HG03439 (cell line): ENCODE data around the gene TAF1B.
A peak's percentile ranks its signal among the peaks of the same experiment; 100 is the strongest.

ENCODE experiments used
- ATAC-seq: cut with Tn5 transposase; IDR thresholded peaks from one replicate; pipeline ENCODE4 v1.9.1; 2021; ENCODE audit warnings: mild to moderate bottlenecking, moderate library complexity; ENCODE audit not compliant: unreplicated experiment

TAF1B gene

GRCh38 chr2:9843229-9844035, at the start of gene TAF1B:
TAF1B (plus strand) TSS chr2:9843474; CDS start chr2:9843542, 68 bp downstream.
- peak; percentile 78 for ATAC-seq

GRCh38 chr2:9793918-9794717, 49.2 kb upstream of the TAF1B start:
- no peak for ATAC-seq

- ATAC-seq: no peak
These were observed 48.2 kb upstream of the TAF1B start for GRCh38 chr2:9795071-9795470.

GRCh38 chr2:9796056-9797010, 46.9 kb upstream of the TAF1B start:
- ATAC-seq: no peak

GRCh38 chr2:9797086-9797485, 46.2 kb upstream of the TAF1B start:
- no peak for ATAC-seq

GRCh38 chr2:9797681-9798556, 45.4 kb upstream of the TAF1B start:
- no peak for ATAC-seq

- no peak for ATAC-seq
These were observed 44.2 kb upstream of the TAF1B start for GRCh38 chr2:9799011-9799596.

GRCh38 chr2:9799729-9800632, 43.3 kb upstream of the TAF1B start:
- ATAC-seq: peak; percentile 74

- no peak for ATAC-seq
These were observed 42.7 kb upstream of the TAF1B start for GRCh38 chr2:9800639-9800974.

- ATAC-seq: no peak
These were observed 42.1 kb upstream of the TAF1B start for GRCh38 chr2:9800975-9801726.

- no peak for ATAC-seq
These were observed 40.7 kb upstream of the TAF1B start for GRCh38 chr2:9802576-9802993.

GRCh38 chr2:9803023-9803805, 40.1 kb upstream of the TAF1B start:
- ATAC-seq: no peak

GRCh38 chr2:9805435-9806297, 37.6 kb upstream of the TAF1B start:
- no peak for ATAC-seq

GRCh38 chr2:9806298-9806610, 37.0 kb upstream of the TAF1B start:
- ATAC-seq: no peak

GRCh38 chr2:9806656-9807055, 36.6 kb upstream of the TAF1B start:
- ATAC-seq: no peak

- no peak for ATAC-seq
These were observed 36.2 kb upstream of the TAF1B start for GRCh38 chr2:9807056-9807455.
